Measurements from ENCODE around the gene SAMD4A. TPM values are rescaled to one million over a fixed set of nuclear protein-coding genes. Genes with fewer than 3 reads are reported as not detected.

The SAMD4A gene
- total RNA-seq, 1 experiment from 2014 or later = 9.6 TPM

DNA sequence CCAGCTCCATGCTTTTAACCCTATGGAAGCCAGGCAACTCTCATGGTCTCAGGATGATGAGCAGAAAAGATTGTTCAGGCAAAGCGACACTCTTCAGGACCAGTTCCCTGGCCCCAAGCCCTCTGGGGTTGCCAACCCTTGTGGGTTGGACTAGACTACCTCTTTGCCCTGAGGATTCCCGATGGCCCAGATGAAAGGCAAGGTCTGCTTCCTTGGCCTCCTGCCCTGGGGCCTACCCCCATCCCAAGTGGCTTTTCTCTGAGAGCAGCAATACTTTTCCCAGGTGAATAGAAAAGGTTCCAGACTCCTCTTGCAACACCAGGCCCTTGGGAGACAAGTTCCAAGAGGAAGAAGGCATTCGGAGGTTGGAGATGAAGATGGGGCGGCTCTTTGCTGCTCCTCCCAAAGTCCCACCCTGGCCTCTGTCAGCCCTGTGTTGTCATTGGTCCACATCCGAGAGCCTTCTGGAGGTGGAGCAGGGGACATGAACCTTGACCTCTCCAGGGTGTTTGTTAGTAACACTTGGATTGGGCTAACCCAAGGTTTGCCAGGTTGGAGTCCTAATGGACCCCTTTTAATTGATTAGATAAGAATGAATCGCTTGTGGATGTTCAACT, 204.6 kb downstream of the SAMD4A start:
- Histone ChIP-seq H3K4me2 (ENCODE audit: insufficient read depth, insufficient read length, low read length) (no peak overlapping the region), H4K20me1 (ENCODE audit: control insufficient read depth, insufficient read depth, insufficient read length) (no peaks in the 10 kb centered on the region), H3T11ph (ENCODE audit: low read length) (no peak overlapping the region), H4K5ac (ENCODE audit: insufficient read length, low read depth, low read length) (no peak overlapping the region), H2BK12ac (ENCODE audit: insufficient read length, low read depth, low read length) (no peak overlapping the region), H2BK120ac (ENCODE audit: low read depth, low read length, poor library complexity, severe bottlenecking) (no peak overlapping the region), H3K4me1 (ENCODE audit: insufficient read depth, low read length) (peaks cover 9% of the 10 kb centered on the region; the same call in 1 of the 2 replicates), H3K4ac (ENCODE audit: low read depth, low read length) (no peak overlapping the region), H4K8ac (replicated peaks; ENCODE audit: insufficient read length, low read depth, low read length) (no peak overlapping the region), H3K27ac (ENCODE audit: insufficient read length, low read depth, low read length) (no peak overlapping the region), H3K23ac (ENCODE audit: insufficient read length, low read depth, low read length) (no peak overlapping the region), H3K27me3 (ENCODE audit: insufficient read depth, low read length) (no peaks in the 10 kb centered on the region), H3K9ac (ENCODE audit: extremely low read depth, insufficient read length, low read length) (no peak overlapping the region), H2BK15ac (ENCODE audit: low read depth, low read length) (no peak overlapping the region), H3K14ac (ENCODE audit: insufficient read depth, low read length) (no peak overlapping the region), H2BK20ac (ENCODE audit: low read depth, low read length, poor library complexity, severe bottlenecking) (no peak overlapping the region), H3K79me1 (ENCODE audit: insufficient read depth, low read depth, low read length, poor library complexity, severe bottlenecking) (no peaks in the 10 kb centered on the region), H3K23me2 (ENCODE audit: insufficient read length, low read depth, low read length, poor library complexity, severe bottlenecking) (no peaks in the 10 kb centered on the region), H2AFZ (ENCODE audit: low read length) (no peak overlapping the region), H4K91ac (ENCODE audit: insufficient read length, low read depth, low read length) (no peak overlapping the region), H3K56ac (ENCODE audit: insufficient read length, low read depth, low read length) (no peak overlapping the region), H2AK5ac (ENCODE audit: insufficient read length, low read length) (no peak overlapping the region), H3K18ac (ENCODE audit: insufficient read length, low read depth, low read length) (no peak overlapping the region), H2BK5ac (ENCODE audit: insufficient read length, low read length) (no peak overlapping the region), H3K9me3 (ENCODE audit: control insufficient read depth, low read depth, low read length) (no peaks in the 10 kb centered on the region), H3K79me2 (ENCODE audit: insufficient read depth, low read length) (no peaks in the 10 kb centered on the region)
- WGBS (ENCODE audit: extremely low coverage, insufficient read length, low lambda C conversion rate) = no CpG with 5 or more reads among the region's 6 CpGs
- H3K27me3 Mint-ChIP-seq (ENCODE audit: low read depth) = no peaks in the 10 kb centered on the region; the same call in 1 of the 2 replicates
- peaks cover 18 to 19% of the 10 kb centered on the region in 2 experiments for H3K4me1 Mint-ChIP-seq
- no peak overlapping the region for H3K27ac Mint-ChIP-seq
- no peaks in the 10 kb centered on the region for H3K36me3 Mint-ChIP-seq (ENCODE audit: insufficient read depth in 1 of 3, low read depth in 3 of 3)
- no peaks in the 10 kb centered on the region for H3K9me3 Mint-ChIP-seq
- TF ChIP-seq, protein P1, sequence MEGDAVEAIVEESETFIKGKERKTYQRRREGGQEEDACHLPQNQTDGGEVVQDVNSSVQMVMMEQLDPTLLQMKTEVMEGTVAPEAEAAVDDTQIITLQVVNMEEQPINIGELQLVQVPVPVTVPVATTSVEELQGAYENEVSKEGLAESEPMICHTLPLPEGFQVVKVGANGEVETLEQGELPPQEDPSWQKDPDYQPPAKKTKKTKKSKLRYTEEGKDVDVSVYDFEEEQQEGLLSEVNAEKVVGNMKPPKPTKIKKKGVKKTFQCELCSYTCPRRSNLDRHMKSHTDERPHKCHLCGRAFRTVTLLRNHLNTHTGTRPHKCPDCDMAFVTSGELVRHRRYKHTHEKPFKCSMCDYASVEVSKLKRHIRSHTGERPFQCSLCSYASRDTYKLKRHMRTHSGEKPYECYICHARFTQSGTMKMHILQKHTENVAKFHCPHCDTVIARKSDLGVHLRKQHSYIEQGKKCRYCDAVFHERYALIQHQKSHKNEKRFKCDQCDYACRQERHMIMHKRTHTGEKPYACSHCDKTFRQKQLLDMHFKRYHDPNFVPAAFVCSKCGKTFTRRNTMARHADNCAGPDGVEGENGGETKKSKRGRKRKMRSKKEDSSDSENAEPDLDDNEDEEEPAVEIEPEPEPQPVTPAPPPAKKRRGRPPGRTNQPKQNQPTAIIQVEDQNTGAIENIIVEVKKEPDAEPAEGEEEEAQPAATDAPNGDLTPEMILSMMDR (conservative IDR thresholded peaks at IDR 0.05) = no peak
- no peak for DNase-seq
- no peak overlapping the region for H3K4me3 Mint-ChIP-seq
